ENCODE data around the gene CEP131.

GRCh38 chr17:81152288-81152828, 70.4 kb downstream of the CEP131 start:
- TF ChIP-seq CTCF (IDR thresholded peaks at IDR 0.05) (no peak), POLR2A (IDR thresholded peaks at IDR 0.05) (no peak)

Data from body of pancreas (tissue), 4 donors.